Loucy (cell line): ENCODE results near the gene STX5.
A peak's percentile ranks its signal among the peaks of the same experiment; 100 is the strongest.

ENCODE experiments used
- H2AFZ ChIP-seq: fragments of 200-600 bp; sonication (generic); 2 replicates; pipeline ENCODE4 v1.6.0; 2016; ENCODE audit warnings: antibody characterized with exemption, mild to moderate bottlenecking, low read length, moderate library complexity
- H3F3A ChIP-seq: fragments of 200-600 bp; 2 replicates; pipeline ENCODE4 v1.6.0; 2016; ENCODE audit warnings: antibody characterized with exemption, low read depth, mild to moderate bottlenecking
- H3K27me3 ChIP-seq: fragments of 200-600 bp; sonication (generic); 2 replicates; pipeline ENCODE4 v1.6.1; 2014; ENCODE audit warnings: low read length, mild to moderate bottlenecking; ENCODE audit not compliant: insufficient read depth, poor library complexity, severe bottlenecking
- H3K36me3 ChIP-seq: fragments of 200-600 bp; sonication (generic); 2 replicates; pipeline ENCODE4 v1.6.1; 2016; ENCODE audit warnings: low read length; ENCODE audit not compliant: insufficient read depth
- H3K4me1 ChIP-seq: fragments of 200-600 bp; sonication (generic); 2 replicates; pipeline ENCODE4 v1.5.1; 2014; ENCODE audit warnings: low read length, mild to moderate bottlenecking; ENCODE audit not compliant: insufficient read depth, poor library complexity, severe bottlenecking
- H3K4me2 ChIP-seq: fragments of 200-600 bp; sonication (generic); 2 replicates; pipeline ENCODE4 v1.6.0; 2014; ENCODE audit warnings: antibody characterized with exemption, low read length, low read depth, mild to moderate bottlenecking; ENCODE audit not compliant: poor library complexity, severe bottlenecking
- H3K4me3 ChIP-seq: fragments of 200-600 bp; sonication (generic); 2 replicates; pipeline ENCODE4 v1.5.1; 2014; ENCODE audit warnings: low read length, mild to moderate bottlenecking, mixed read lengths; ENCODE audit not compliant: poor library complexity, severe bottlenecking
- H3K79me2 ChIP-seq: fragments of 200-600 bp; sonication (generic); 2 replicates; pipeline ENCODE4 v1.6.1; 2014; ENCODE audit warnings: low read length; ENCODE audit not compliant: insufficient read depth
- H3K9ac ChIP-seq: fragments of 200-600 bp; sonication (generic); 2 replicates; pipeline ENCODE4 v1.6.0; 2014; ENCODE audit warnings: mild to moderate bottlenecking, low read depth, low read length, moderate library complexity; ENCODE audit not compliant: poor library complexity, severe bottlenecking
- H3K9me2 ChIP-seq: fragments of 200-600 bp; sonication (generic); replicated peaks from 2 replicates; pipeline ENCODE4 v1.6.1; 2016; ENCODE audit warnings: low read depth, low read length, mixed read lengths
- H3K9me3 ChIP-seq: fragments of 200-600 bp; sonication (generic); 2 replicates; pipeline ENCODE4 v1.6.1; 2014; ENCODE audit warnings: mild to moderate bottlenecking, antibody characterized with exemption, low read length, low read depth; ENCODE audit not compliant: insufficient read depth
- H4K20me1 ChIP-seq: fragments of 200-600 bp; sonication (generic); 2 replicates; pipeline ENCODE4 v1.6.0; 2014; ENCODE audit warnings: antibody characterized with exemption, low read length, mild to moderate bottlenecking; ENCODE audit not compliant: insufficient read depth, poor library complexity, severe bottlenecking
- EZH2phosphoT487 ChIP-seq: fragments of 200-600 bp; IDR thresholded peaks from 2 replicates; pipeline ENCODE4 v1.6.1; 2018; ENCODE audit warnings: antibody characterized with exemption, mild to moderate bottlenecking, moderate library complexity, borderline replicate concordance
- TF ChIP-seq, protein P1 (sequence below): fragments of 200-600 bp; sonication (generic); conservative IDR thresholded peaks from 2 replicates; pipeline ENCODE4 v1.5.1; 2014; ENCODE audit warnings: mild to moderate bottlenecking, antibody characterized with exemption, low read length

The STX5 gene

DNA sequence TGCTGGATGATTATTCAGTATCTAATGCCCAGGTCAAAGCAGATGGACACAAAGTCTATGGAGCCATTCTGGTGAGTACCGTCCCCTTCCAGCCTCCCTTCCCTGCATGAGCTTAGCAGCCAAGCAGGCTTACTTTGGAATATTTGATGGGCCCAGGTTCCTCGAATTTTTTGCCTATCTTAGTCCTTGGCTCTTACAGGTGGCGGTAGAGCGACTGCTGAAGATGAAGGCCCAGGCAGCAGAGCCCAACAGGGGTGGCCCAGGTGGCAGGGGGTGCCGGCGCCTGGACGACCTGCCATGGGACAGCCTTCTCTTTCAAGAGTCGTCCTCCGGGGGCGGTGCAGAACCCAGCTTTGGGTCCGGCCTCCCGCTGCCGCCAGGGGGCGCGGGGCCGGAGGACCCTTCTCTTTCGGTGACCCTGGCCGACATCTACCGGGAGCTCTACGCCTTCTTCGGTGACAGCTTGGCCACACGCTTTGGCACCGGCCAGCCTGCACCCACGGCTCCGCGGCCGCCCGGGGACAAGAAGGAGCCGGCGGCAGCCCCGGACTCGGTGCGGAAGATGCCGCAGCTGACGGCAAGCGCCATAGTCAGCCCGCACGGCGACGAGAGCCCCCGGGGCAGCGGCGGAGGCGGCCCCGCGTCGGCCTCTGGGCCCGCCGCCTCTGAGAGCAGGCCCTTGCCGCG, 45.4 kb downstream of the STX5 start:
- TF ChIP-seq EZH2phosphoT487 = no peak
- TF ChIP-seq, protein P1, sequence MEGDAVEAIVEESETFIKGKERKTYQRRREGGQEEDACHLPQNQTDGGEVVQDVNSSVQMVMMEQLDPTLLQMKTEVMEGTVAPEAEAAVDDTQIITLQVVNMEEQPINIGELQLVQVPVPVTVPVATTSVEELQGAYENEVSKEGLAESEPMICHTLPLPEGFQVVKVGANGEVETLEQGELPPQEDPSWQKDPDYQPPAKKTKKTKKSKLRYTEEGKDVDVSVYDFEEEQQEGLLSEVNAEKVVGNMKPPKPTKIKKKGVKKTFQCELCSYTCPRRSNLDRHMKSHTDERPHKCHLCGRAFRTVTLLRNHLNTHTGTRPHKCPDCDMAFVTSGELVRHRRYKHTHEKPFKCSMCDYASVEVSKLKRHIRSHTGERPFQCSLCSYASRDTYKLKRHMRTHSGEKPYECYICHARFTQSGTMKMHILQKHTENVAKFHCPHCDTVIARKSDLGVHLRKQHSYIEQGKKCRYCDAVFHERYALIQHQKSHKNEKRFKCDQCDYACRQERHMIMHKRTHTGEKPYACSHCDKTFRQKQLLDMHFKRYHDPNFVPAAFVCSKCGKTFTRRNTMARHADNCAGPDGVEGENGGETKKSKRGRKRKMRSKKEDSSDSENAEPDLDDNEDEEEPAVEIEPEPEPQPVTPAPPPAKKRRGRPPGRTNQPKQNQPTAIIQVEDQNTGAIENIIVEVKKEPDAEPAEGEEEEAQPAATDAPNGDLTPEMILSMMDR = peak; percentile 90
- peaks cover 21% of the 10 kb centered on the region for H4K20me1 ChIP-seq
- H3K79me2 ChIP-seq = peaks cover 42% of the 10 kb centered on the region
- no peaks in the 10 kb centered on the region for H3K27me3 ChIP-seq
- H3K9me3 ChIP-seq = no peaks in the 10 kb centered on the region
- peaks cover 25% of the 10 kb centered on the region for H3K4me1 ChIP-seq
- H3K36me3 ChIP-seq = peaks cover 4% of the 10 kb centered on the region; the same call in 1 of the 2 replicates
- peak overlapping the region; percentile 98 for H3K9ac ChIP-seq
- peak overlapping the region; percentile 97 for H3K4me3 ChIP-seq
- no peaks in the 10 kb centered on the region for H3F3A ChIP-seq
- peak overlapping the region; percentile 44; the same call in 1 of the 2 replicates for H2AFZ ChIP-seq
- H3K9me2 ChIP-seq = no peaks in the 10 kb centered on the region
- H3K4me2 ChIP-seq = peak overlapping the region; percentile 85

DNA sequence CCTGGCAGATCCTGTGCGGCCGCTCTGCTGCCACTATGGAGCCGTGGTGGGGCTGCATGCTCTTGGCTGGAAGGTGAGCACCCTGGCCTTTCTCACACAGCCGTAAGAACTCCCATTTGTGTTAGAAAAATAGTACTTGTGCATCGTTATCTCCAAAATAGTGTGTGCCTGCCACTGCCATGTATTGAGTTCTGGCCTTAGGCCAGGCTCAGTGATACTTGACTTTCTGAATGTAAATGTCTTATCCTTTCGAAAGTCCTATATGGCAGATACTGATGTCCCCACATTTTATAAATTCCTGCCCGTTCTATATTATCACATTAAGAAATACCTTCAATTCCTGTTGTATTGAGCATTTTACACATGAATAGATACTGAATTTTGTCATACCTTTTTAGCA, 49.1 kb downstream of the STX5 start:
- Histone ChIP-seq H3K4me2 (no peak overlapping the region), H3K9ac (no peak overlapping the region), H3K27me3 (no peaks in the 10 kb centered on the region), H3K9me2 (no peaks in the 10 kb centered on the region), H3K79me2 (peaks cover 5% of the 10 kb centered on the region), H2AFZ (no peak overlapping the region), H3K4me1 (peaks cover 7% of the 10 kb centered on the region), H3K9me3 (no peaks in the 10 kb centered on the region), H3K36me3 (peaks cover 8% of the 10 kb centered on the region; the same call in 1 of the 2 replicates), H4K20me1 (peaks cover 3% of the 10 kb centered on the region), H3K4me3 (no peak overlapping the region), H3F3A (no peaks in the 10 kb centered on the region)
- TF ChIP-seq, protein P1 = no peak
- TF ChIP-seq EZH2phosphoT487 = no peak

DNA sequence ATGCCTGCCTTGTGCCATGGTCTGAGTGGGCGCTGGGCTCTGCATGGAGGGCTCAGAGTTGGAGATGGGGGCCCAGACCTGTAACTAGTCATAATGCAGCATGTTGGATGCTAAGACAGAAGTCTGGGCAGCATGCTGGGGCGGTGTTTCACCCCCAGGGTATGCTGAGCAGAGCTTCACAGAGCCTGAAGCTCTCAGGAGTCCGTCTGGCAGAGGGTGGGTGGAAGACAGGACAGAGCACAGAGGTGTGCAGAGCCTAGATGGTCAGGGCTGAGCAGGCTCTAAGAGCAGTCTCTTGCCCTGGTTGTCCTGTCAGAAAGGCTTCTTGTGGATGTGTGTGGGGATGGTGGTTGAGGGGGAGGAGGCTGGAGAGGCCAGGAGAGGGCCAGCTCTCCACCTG, 53.4 kb downstream of the STX5 start:
- H3F3A ChIP-seq = no peaks in the 10 kb centered on the region
- no peaks in the 10 kb centered on the region for H3K4me1 ChIP-seq
- no peaks in the 10 kb centered on the region for H3K27me3 ChIP-seq
- no peak overlapping the region for H3K4me3 ChIP-seq
- no peak overlapping the region for H2AFZ ChIP-seq
- no peak for TF ChIP-seq EZH2phosphoT487
- TF ChIP-seq, protein P1 = no peak
- no peak overlapping the region for H3K4me2 ChIP-seq
- H4K20me1 ChIP-seq = no peaks in the 10 kb centered on the region
- no peaks in the 10 kb centered on the region for H3K9me2 ChIP-seq
- peaks cover 14% of the 10 kb centered on the region; the same call in 1 of the 2 replicates for H3K36me3 ChIP-seq
- H3K9ac ChIP-seq = no peak overlapping the region
- no peaks in the 10 kb centered on the region for H3K79me2 ChIP-seq
- H3K9me3 ChIP-seq = no peaks in the 10 kb centered on the region
